Measurements from ENCODE around the gene PRPF19. TPM values are rescaled to one million over a fixed set of nuclear protein-coding genes. Genes with fewer than 3 reads are reported as not detected.

PRPF19 gene
- total and polyA plus RNA-seq, 9 of the 15 experiments (the other 6 are each of a cell fraction or from before 2014, with no cell fraction given) = 9.4 to 212 (median 73.2) TPM

DNA sequence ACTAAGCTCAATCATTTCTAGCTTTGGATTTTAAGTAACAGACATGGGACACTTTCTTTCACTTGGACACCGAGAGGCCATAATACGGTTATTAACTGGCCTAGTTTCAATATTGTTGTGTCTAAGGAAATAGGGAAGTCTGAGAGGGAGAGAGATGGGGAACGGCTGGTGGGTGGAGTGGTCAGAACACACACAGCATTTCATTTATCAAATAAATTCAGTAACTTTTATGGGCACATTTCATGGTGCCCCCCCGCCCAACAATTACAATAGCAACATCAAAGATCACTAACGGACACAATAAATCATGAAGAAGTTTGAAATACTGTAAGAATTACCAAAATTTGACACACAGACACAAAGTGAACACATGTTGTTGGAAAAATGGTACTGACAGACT lies 10.7 kb downstream of the PRPF19 start:
- Histone ChIP-seq H3K4me1 (replicated peaks in 1 of 2; ENCODE audit: control insufficient read depth in 2 of 2, insufficient read depth in 2 of 2, low read length in 2 of 2) (peaks cover 2 to 19% of the 10 kb centered on the region in 2 experiments), H3K4me3 (no peak overlapping the region), H4K20me1 (replicated peaks; ENCODE audit: control insufficient read depth, insufficient read depth, low read length) (peaks cover 20% of the 10 kb centered on the region), H3K27ac (ENCODE audit: extremely low read depth, low read depth, low read length) (no peak overlapping the region), H3K9me1 (ENCODE audit: control insufficient read depth, insufficient read depth, low read length) (no peaks in the 10 kb centered on the region), H3K36me3 (ENCODE audit: control insufficient read depth, insufficient read depth, low read length) (peaks cover 92% of the 10 kb centered on the region), H3K9me3 (replicated peaks; ENCODE audit: control insufficient read depth, insufficient read depth, low read depth, low read length) (no peaks in the 10 kb centered on the region), H3K4me2 (ENCODE audit: insufficient read depth, low read length) (no peak overlapping the region), H3K27me3 (ENCODE audit: control insufficient read depth in 2 of 2, insufficient read depth in 2 of 2, low read length in 2 of 2) (no peaks in the 10 kb centered on the region), H3K79me2 (ENCODE audit: control insufficient read depth, insufficient read depth, low read length) (no peaks in the 10 kb centered on the region; the same call in 2 of the 3 replicates), H2AFZ (ENCODE audit: low read depth, low read length) (no peak overlapping the region), H3K9ac (ENCODE audit: insufficient read depth in 1 of 2, low read depth in 2 of 2, low read length in 2 of 2) (no peak overlapping the region)
- BruUV-seq (replicated peaks) = no TSS peak
- DNase-seq (ENCODE audit: extremely low read depth in 1 of 4, low spot score in 3 of 4) (no peak), ATAC-seq (no peak), FAIRE-seq (no peak)
- POLR2A ChIA-PET = interaction anchor here (0.8 to 2.0 kb wide), 6 partner anchors 9 to 614 kb away, joined by 3 to 6 read pairs (median 4); no protein-coding TSS in a partner anchor
- CTCF ChIA-PET (ENCODE audit: low intra/inter-chr PET ratio) = no interaction called here
- TF ChIP-seq NR2C1 (IDR thresholded peaks at IDR 0.05) (no peak), NR2C1 (tag; IDR thresholded peaks at IDR 0.05) (no peak), MCM7 (IDR thresholded peaks at IDR 0.05) (no peak), HDAC8 (tag; IDR thresholded peaks at IDR 0.05) (no peak), ZNF133 (CRISPR knock-in tag; IDR thresholded peaks at IDR 0.05) (no peak), HOXB6 (CRISPR knock-in tag; IDR thresholded peaks at IDR 0.05; ENCODE audit: borderline replicate concordance) (no peak)
- 95% methylated on average over 5 of the region's 5 CpGs for WGBS (ENCODE audit: insufficient coverage, low coverage, missing lambda C conversion rate)
- intact Hi-C loops (cut with micrococcal nuclease) (no loop called here), in situ Hi-C loops (cut with MboI) (loop anchor here (5.0 kb wide), 1 partner anchor 118 kb away; no protein-coding TSS in a partner anchor)
